SK-N-SH treated with all-trans-retinoic acid at 6 μM for 48 hours (cell line): ENCODE results near the gene USP7.

Source experiments
- ATAC-seq: fragments of 200-7000 bp; cut with Tn5 transposase; 3 replicates; pipeline ENCODE4 v1.9.1; 2020; ENCODE audit warnings: mild to moderate bottlenecking, moderate library complexity
- ARNTL ChIP-seq: fragments of 450-650 bp; formaldehyde crosslinking; IDR thresholded peaks from 2 replicates; pipeline ENCODE4 v1.5.0; 2020; ENCODE audit warnings: low read depth, mild to moderate bottlenecking, moderate library complexity, borderline replicate concordance
- CREB5 ChIP-seq: fragments of 250-450 bp; sonication (Bioruptor Pico); IDR thresholded peaks from 2 replicates; pipeline ENCODE4 v1.5.1; 2020; ENCODE audit warnings: low read depth, mild to moderate bottlenecking, moderate library complexity
- CSRNP3 ChIP-seq: fragments of 250-450 bp; sonication (Bioruptor Pico); IDR thresholded peaks from 2 replicates; pipeline ENCODE4 v1.5.1; 2021; ENCODE audit warnings: mild to moderate bottlenecking, moderate library complexity
- GLIS3 ChIP-seq: fragments of 250-450 bp; sonication (Bioruptor Pico); IDR thresholded peaks from 2 replicates; pipeline ENCODE4 v1.5.0; 2020; ENCODE audit warnings: mild to moderate bottlenecking, moderate library complexity
- ISL1 ChIP-seq: fragments of 250-450 bp; sonication (Bioruptor Pico); IDR thresholded peaks from 2 replicates; pipeline ENCODE4 v2.1.2; 2022; ENCODE audit warnings: mild to moderate bottlenecking, moderate library complexity
- OSR1 ChIP-seq: fragments of 250-450 bp; sonication (Bioruptor Pico); IDR thresholded peaks from 2 replicates; pipeline ENCODE4 v1.8.0; 2022; ENCODE audit warnings: moderate library complexity, mild to moderate bottlenecking, inconsistent platforms
- PPARA ChIP-seq: fragments of 250-450 bp; sonication (Bioruptor Pico); IDR thresholded peaks from 2 replicates; pipeline ENCODE4 v1.5.0; 2020; ENCODE audit warnings: mild to moderate bottlenecking, borderline replicate concordance
- RARB ChIP-seq: fragments of 250-450 bp; sonication (Bioruptor Pico); IDR thresholded peaks from 2 replicates; pipeline ENCODE4 v1.8.0; 2021; ENCODE audit warnings: mild to moderate bottlenecking, moderate library complexity
- SNAI2 ChIP-seq: fragments of 250-450 bp; sonication (Bioruptor Pico); IDR thresholded peaks from 2 replicates; pipeline ENCODE4 v1.5.0; 2020; ENCODE audit warnings: mild to moderate bottlenecking, moderate library complexity
- TCF4 ChIP-seq: fragments of 250-450 bp; sonication (Bioruptor Pico); IDR thresholded peaks from 2 replicates; pipeline ENCODE4 v1.8.0; 2021; ENCODE audit warnings: mild to moderate bottlenecking, moderate library complexity, borderline replicate concordance
- TOX ChIP-seq: fragments of 250-450 bp; sonication (Bioruptor Pico); IDR thresholded peaks from 2 replicates; pipeline ENCODE4 v1.8.0; 2021; ENCODE audit warnings: mild to moderate bottlenecking, moderate library complexity, borderline replicate concordance
- TSHZ2 ChIP-seq: fragments of 250-450 bp; sonication (Bioruptor Pico); IDR thresholded peaks from 2 replicates; pipeline ENCODE4 v1.5.0; 2020; ENCODE audit warnings: mild to moderate bottlenecking, moderate library complexity
- ZC3H10 ChIP-seq: fragments of 250-450 bp; sonication (Bioruptor Pico); IDR thresholded peaks from 2 replicates; pipeline ENCODE4 v1.5.1; 2021; ENCODE audit warnings: mild to moderate bottlenecking, moderate library complexity
- ZFP3 ChIP-seq: fragments of 250-450 bp; sonication (Bioruptor Pico); IDR thresholded peaks from 2 replicates; pipeline ENCODE4 v1.5.0; 2020; ENCODE audit warnings: mild to moderate bottlenecking, moderate library complexity
- ZFP30 ChIP-seq: fragments of 450-650 bp; formaldehyde crosslinking; IDR thresholded peaks from 2 replicates; pipeline ENCODE4 v1.5.0; 2022; ENCODE audit warnings: mild to moderate bottlenecking, moderate library complexity
- ZNF565 ChIP-seq: fragments of 450-650 bp; formaldehyde crosslinking; conservative IDR thresholded peaks from 2 replicates; pipeline ENCODE4 v1.5.0; 2020; ENCODE audit warnings: low read depth, mild to moderate bottlenecking, moderate library complexity
- ZNF70 ChIP-seq: fragments of 450-650 bp; formaldehyde crosslinking; IDR thresholded peaks from 2 replicates; pipeline ENCODE4 v1.5.0; 2020; ENCODE audit warnings: mild to moderate bottlenecking, moderate library complexity
- TF ChIP-seq, protein P1 (sequence below): fragments of 250-450 bp; sonication (Bioruptor Pico); IDR thresholded peaks from 2 replicates; pipeline ENCODE4 v1.8.0; 2021; ENCODE audit warnings: low read depth, mild to moderate bottlenecking, moderate library complexity, borderline replicate concordance

USP7 gene

DNA sequence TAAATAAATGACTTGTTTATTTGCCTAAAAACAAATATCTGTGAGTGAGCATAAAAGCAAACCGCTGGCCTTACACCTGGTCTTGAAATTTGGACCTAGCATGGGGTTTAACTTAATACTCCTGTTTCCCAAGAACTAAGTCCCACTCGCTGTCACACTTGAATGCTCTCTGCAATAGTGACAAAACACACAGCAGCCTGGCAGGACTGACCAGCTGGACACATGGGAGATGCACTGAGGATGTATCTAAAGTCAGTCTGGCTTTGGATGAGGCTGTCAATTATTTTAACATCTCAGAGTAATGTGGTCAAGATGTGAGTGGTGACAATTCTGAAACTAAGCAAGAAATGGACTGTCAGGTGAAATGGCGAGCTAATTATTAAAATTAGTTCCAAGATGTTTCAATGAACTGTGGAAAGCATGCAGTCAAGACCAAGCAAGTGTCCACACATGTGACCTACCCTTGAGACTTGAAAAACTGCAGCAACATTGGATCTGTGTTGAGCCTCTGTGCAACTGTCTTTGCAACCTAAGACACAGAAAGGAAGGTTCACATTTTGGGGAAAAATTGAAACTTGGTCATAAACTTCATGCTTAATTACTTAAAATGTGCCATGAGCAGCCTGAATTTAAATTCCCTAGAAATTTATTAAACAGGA is 64.9 kb downstream of the USP7 start:
- TF ChIP-seq ZNF565 (CRISPR knock-in tag) (no peak), SNAI2 (CRISPR knock-in tag) (no peak), RARB (CRISPR knock-in tag) (no peak), ISL1 (CRISPR knock-in tag) (no peak), TCF4 (CRISPR knock-in tag) (no peak), ZFP30 (CRISPR knock-in tag) (no peak), CREB5 (CRISPR knock-in tag) (no peak), TSHZ2 (CRISPR knock-in tag) (no peak), PPARA (CRISPR knock-in tag) (no peak), OSR1 (no peak), ZNF70 (CRISPR knock-in tag) (no peak), ZFP3 (no peak)
- TF ChIP-seq, protein P1, sequence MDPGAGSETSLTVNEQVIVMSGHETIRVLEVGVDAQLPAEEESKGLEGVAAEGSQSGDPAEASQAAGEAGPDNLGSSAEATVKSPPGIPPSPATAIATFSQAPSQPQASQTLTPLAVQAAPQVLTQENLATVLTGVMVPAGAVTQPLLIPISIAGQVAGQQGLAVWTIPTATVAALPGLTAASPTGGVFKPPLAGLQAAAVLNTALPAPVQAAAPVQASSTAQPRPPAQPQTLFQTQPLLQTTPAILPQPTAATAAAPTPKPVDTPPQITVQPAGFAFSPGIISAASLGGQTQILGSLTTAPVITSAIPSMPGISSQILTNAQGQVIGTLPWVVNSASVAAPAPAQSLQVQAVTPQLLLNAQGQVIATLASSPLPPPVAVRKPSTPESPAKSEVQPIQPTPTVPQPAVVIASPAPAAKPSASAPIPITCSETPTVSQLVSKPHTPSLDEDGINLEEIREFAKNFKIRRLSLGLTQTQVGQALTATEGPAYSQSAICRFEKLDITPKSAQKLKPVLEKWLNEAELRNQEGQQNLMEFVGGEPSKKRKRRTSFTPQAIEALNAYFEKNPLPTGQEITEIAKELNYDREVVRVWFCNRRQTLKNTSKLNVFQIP (CRISPR knock-in tag) = no peak
- ATAC-seq = no peak

DNA sequence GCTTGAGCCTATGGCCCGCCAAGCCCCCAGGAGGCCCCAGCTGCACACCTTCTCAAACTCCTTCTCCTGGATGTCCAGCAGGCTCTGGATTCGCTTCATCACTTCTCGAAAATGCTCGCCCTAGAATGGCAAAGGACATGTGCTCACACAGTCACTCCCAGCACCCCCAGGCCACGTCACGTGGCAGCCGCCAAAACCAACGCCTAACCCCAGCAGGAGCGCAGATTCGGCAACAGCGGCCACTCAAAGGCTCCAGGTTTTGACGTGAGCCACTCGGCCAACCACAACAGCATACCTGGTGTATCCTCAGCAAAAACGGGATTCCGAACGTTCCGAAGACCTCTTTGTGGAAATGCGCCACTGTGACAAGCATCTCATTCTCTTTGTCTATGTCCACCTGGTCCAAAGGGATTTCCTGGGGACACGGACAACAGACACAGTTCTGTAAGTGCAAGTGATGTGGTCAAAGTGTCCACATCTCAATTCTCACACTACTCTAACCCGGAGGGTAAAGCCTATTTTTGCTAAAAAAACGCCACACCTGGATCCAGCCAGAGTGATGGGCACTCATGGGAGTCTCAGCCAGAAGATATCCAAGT is 68.9 kb downstream of the USP7 start:
- TF ChIP-seq ZNF70 (CRISPR knock-in tag) (no peak), ZFP3 (no peak), ZNF565 (CRISPR knock-in tag) (no peak), CSRNP3 (CRISPR knock-in tag) (no peak), TOX (CRISPR knock-in tag) (no peak), TSHZ2 (CRISPR knock-in tag) (no peak), ZFP30 (CRISPR knock-in tag) (no peak)
- TF ChIP-seq, all 23 proteins: peak for 0
- ATAC-seq = no peak

- no peak for TF ChIP-seq ZC3H10
- no peak for TF ChIP-seq ISL1 (CRISPR knock-in tag)
- no peak for TF ChIP-seq GLIS3
- no peak for TF ChIP-seq CREB5 (CRISPR knock-in tag)
- TF ChIP-seq, protein P1 (CRISPR knock-in tag) = no peak
- no peak for TF ChIP-seq ARNTL
- no peak for TF ChIP-seq ZFP30 (CRISPR knock-in tag)
- no peak for TF ChIP-seq TCF4 (CRISPR knock-in tag)
- TF ChIP-seq, all 23 proteins: peak for 0
- ATAC-seq = no peak
These were observed 69.6 kb downstream of the USP7 start for GRCh38 chr16:8893976-8894690.
